ENCODE results near the gene GRM8.

The GRM8 gene

GRCh38 chr7:126776498-126776897 lies 476.2 kb downstream of the GRM8 start:
- H3K4me1 ChIP-seq (ENCODE audit: control insufficient read depth, insufficient read depth, low read length) = peaks cover 1% of the 10 kb centered on the region; the same call in 1 of the 2 replicates
- no peaks in the 10 kb centered on the region for H3K27me3 ChIP-seq (ENCODE audit: control insufficient read depth, insufficient read depth, low read length)
- WGBS (ENCODE audit: insufficient coverage, insufficient read length) = no CpG with 5 or more reads among the region's 3 CpGs
- no peak for DNase-seq (ENCODE audit: low read depth, low spot score)
- no peak overlapping the region for H3K27ac ChIP-seq (ENCODE audit: low read length)
- no peaks in the 10 kb centered on the region for H3K9me3 ChIP-seq (ENCODE audit: control insufficient read depth, insufficient read depth, low read length)
- H3K36me3 ChIP-seq (ENCODE audit: control insufficient read depth, insufficient read depth, low read length) = no peaks in the 10 kb centered on the region
- H3K4me3 ChIP-seq (ENCODE audit: low read length) = no peak overlapping the region

GRCh38 chr7:126774077-126774476 lies 478.7 kb downstream of the GRM8 start:
- WGBS (ENCODE audit: insufficient coverage, insufficient read length) = no CpG with 5 or more reads among the region's 3 CpGs
- Histone ChIP-seq H3K4me1 (ENCODE audit: control insufficient read depth, insufficient read depth, low read length) (peaks cover 1% of the 10 kb centered on the region; the same call in 1 of the 2 replicates), H3K36me3 (ENCODE audit: control insufficient read depth, insufficient read depth, low read length) (no peaks in the 10 kb centered on the region), H3K27ac (ENCODE audit: low read length) (no peak overlapping the region), H3K9me3 (ENCODE audit: control insufficient read depth, insufficient read depth, low read length) (no peaks in the 10 kb centered on the region), H3K27me3 (ENCODE audit: control insufficient read depth, insufficient read depth, low read length) (no peaks in the 10 kb centered on the region), H3K4me3 (ENCODE audit: low read length) (no peak overlapping the region)
- no peak for DNase-seq (ENCODE audit: low read depth, low spot score)

- no CpG with 5 or more reads among the region's 5 CpGs for WGBS (ENCODE audit: insufficient coverage, insufficient read length)
- Histone ChIP-seq H3K27me3 (ENCODE audit: control insufficient read depth, insufficient read depth, low read length) (no peaks in the 10 kb centered on the region), H3K4me3 (ENCODE audit: low read length) (no peak overlapping the region)
Measured at GRCh38 chr7:126768836-126769235, 483.9 kb downstream of the GRM8 start.

GRCh38 chr7:126760914-126761577 lies 491.7 kb downstream of the GRM8 start:
- DNase-seq (ENCODE audit: low read depth, low spot score) = no peak
- H3K9me3 ChIP-seq (ENCODE audit: control insufficient read depth, insufficient read depth, low read length) = no peaks in the 10 kb centered on the region
- H3K4me1 ChIP-seq (ENCODE audit: control insufficient read depth, insufficient read depth, low read length) = no peaks in the 10 kb centered on the region
- H3K27me3 ChIP-seq (ENCODE audit: control insufficient read depth, insufficient read depth, low read length) = no peaks in the 10 kb centered on the region
- WGBS (ENCODE audit: insufficient coverage, insufficient read length) = no CpG with 5 or more reads among the region's 13 CpGs
- H3K36me3 ChIP-seq (ENCODE audit: control insufficient read depth, insufficient read depth, low read length) = no peaks in the 10 kb centered on the region
- no peak overlapping the region for H3K4me3 ChIP-seq (ENCODE audit: low read length)
- H3K27ac ChIP-seq (ENCODE audit: low read length) = no peak overlapping the region

More at GRCh38 chr7:126768836-126769235, 483.9 kb downstream of the GRM8 start:
- Histone ChIP-seq H3K9me3 (ENCODE audit: control insufficient read depth, insufficient read depth, low read length) (no peaks in the 10 kb centered on the region), H3K36me3 (ENCODE audit: control insufficient read depth, insufficient read depth, low read length) (no peaks in the 10 kb centered on the region), H3K4me1 (ENCODE audit: control insufficient read depth, insufficient read depth, low read length) (no peaks in the 10 kb centered on the region), H3K27ac (ENCODE audit: low read length) (no peak overlapping the region)
- no peak for DNase-seq (ENCODE audit: low read depth, low spot score)

- no peaks in the 10 kb centered on the region for H3K27me3 ChIP-seq (ENCODE audit: control insufficient read depth, insufficient read depth, low read length)
- no peaks in the 10 kb centered on the region for H3K36me3 ChIP-seq (ENCODE audit: control insufficient read depth, insufficient read depth, low read length)
- no peak overlapping the region for H3K27ac ChIP-seq (ENCODE audit: low read length)
- no peaks in the 10 kb centered on the region for H3K9me3 ChIP-seq (ENCODE audit: control insufficient read depth, insufficient read depth, low read length)
- no peak overlapping the region for H3K4me3 ChIP-seq (ENCODE audit: low read length)
- H3K4me1 ChIP-seq (ENCODE audit: control insufficient read depth, insufficient read depth, low read length) = no peaks in the 10 kb centered on the region
- WGBS (ENCODE audit: insufficient coverage, insufficient read length) = no CpG with 5 or more reads among the region's 3 CpGs
- no peak for DNase-seq (ENCODE audit: low read depth, low spot score)
Measured at GRCh38 chr7:126755381-126755780, 497.4 kb downstream of the GRM8 start.

GRCh38 chr7:126750207-126750911 lies 502.4 kb downstream of the GRM8 start:
- Histone ChIP-seq H3K4me1 (ENCODE audit: control insufficient read depth, insufficient read depth, low read length) (no peaks in the 10 kb centered on the region), H3K9me3 (ENCODE audit: control insufficient read depth, insufficient read depth, low read length) (no peaks in the 10 kb centered on the region), H3K4me3 (ENCODE audit: low read length) (no peak overlapping the region), H3K27me3 (ENCODE audit: control insufficient read depth, insufficient read depth, low read length) (no peaks in the 10 kb centered on the region), H3K36me3 (ENCODE audit: control insufficient read depth, insufficient read depth, low read length) (no peaks in the 10 kb centered on the region), H3K27ac (ENCODE audit: low read length) (no peak overlapping the region)
- WGBS (ENCODE audit: insufficient coverage, insufficient read length) = no CpG with 5 or more reads among the region's 4 CpGs
- DNase-seq (ENCODE audit: low read depth, low spot score) = no peak

GRCh38 chr7:126728967-126729366 lies 523.8 kb downstream of the GRM8 start:
- H3K27ac ChIP-seq (ENCODE audit: low read length) = no peak overlapping the region
- peaks cover 1% of the 10 kb centered on the region; the same call in 1 of the 2 replicates for H3K4me1 ChIP-seq (ENCODE audit: control insufficient read depth, insufficient read depth, low read length)
- H3K27me3 ChIP-seq (ENCODE audit: control insufficient read depth, insufficient read depth, low read length) = no peaks in the 10 kb centered on the region
- no CpG with 5 or more reads among the region's 2 CpGs for WGBS (ENCODE audit: insufficient coverage, insufficient read length)
- H3K36me3 ChIP-seq (ENCODE audit: control insufficient read depth, insufficient read depth, low read length) = no peaks in the 10 kb centered on the region
- H3K4me3 ChIP-seq (ENCODE audit: low read length) = no peak overlapping the region
- no peak for DNase-seq (ENCODE audit: low read depth, low spot score)
- no peaks in the 10 kb centered on the region for H3K9me3 ChIP-seq (ENCODE audit: control insufficient read depth, insufficient read depth, low read length)

- Histone ChIP-seq H3K4me3 (ENCODE audit: low read length) (no peak overlapping the region), H3K9me3 (ENCODE audit: control insufficient read depth, insufficient read depth, low read length) (no peaks in the 10 kb centered on the region), H3K27ac (ENCODE audit: low read length) (no peak overlapping the region), H3K27me3 (ENCODE audit: control insufficient read depth, insufficient read depth, low read length) (no peaks in the 10 kb centered on the region), H3K4me1 (ENCODE audit: control insufficient read depth, insufficient read depth, low read length) (peaks cover 1% of the 10 kb centered on the region; the same call in 1 of the 2 replicates), H3K36me3 (ENCODE audit: control insufficient read depth, insufficient read depth, low read length) (no peaks in the 10 kb centered on the region)
- no peak for DNase-seq (ENCODE audit: low read depth, low spot score)
- no CpG with 5 or more reads among the region's 5 CpGs for WGBS (ENCODE audit: insufficient coverage, insufficient read length)
Measured at GRCh38 chr7:126727930-126728391, 524.8 kb downstream of the GRM8 start.

GRCh38 chr7:126723966-126724544 lies 528.7 kb downstream of the GRM8 start:
- Histone ChIP-seq H3K4me3 (ENCODE audit: low read length) (no peak overlapping the region), H3K4me1 (ENCODE audit: control insufficient read depth, insufficient read depth, low read length) (peaks cover 1% of the 10 kb centered on the region; the same call in 1 of the 2 replicates), H3K36me3 (ENCODE audit: control insufficient read depth, insufficient read depth, low read length) (no peaks in the 10 kb centered on the region), H3K9me3 (ENCODE audit: control insufficient read depth, insufficient read depth, low read length) (no peaks in the 10 kb centered on the region), H3K27me3 (ENCODE audit: control insufficient read depth, insufficient read depth, low read length) (no peaks in the 10 kb centered on the region), H3K27ac (ENCODE audit: low read length) (no peak overlapping the region)
- whole genome bisulfite sequencing (ENCODE audit: insufficient coverage, insufficient read length) = no CpG with 5 or more reads among the region's 4 CpGs
- no peak for DNase-seq (ENCODE audit: low read depth, low spot score)

- no peak for DNase-seq (ENCODE audit: low read depth, low spot score)
- no peak overlapping the region for H3K27ac ChIP-seq (ENCODE audit: low read length)
- H3K4me1 ChIP-seq (ENCODE audit: control insufficient read depth, insufficient read depth, low read length) = peaks cover 1% of the 10 kb centered on the region; the same call in 1 of the 2 replicates
- H3K27me3 ChIP-seq (ENCODE audit: control insufficient read depth, insufficient read depth, low read length) = no peaks in the 10 kb centered on the region
- H3K36me3 ChIP-seq (ENCODE audit: control insufficient read depth, insufficient read depth, low read length) = no peaks in the 10 kb centered on the region
- H3K4me3 ChIP-seq (ENCODE audit: low read length) = no peak overlapping the region
- WGBS (ENCODE audit: insufficient coverage, insufficient read length) = no CpG with 5 or more reads among the region's 2 CpGs
- H3K9me3 ChIP-seq (ENCODE audit: control insufficient read depth, insufficient read depth, low read length) = no peaks in the 10 kb centered on the region
Measured at GRCh38 chr7:126720232-126720631, 532.5 kb downstream of the GRM8 start.

Measured in iPS DF 6.9 (cell line).